Keratinocyte (primary cell): Measurements from ENCODE around the gene LYZL1. TPM values are rescaled to one million over a fixed set of nuclear protein-coding genes. Genes with fewer than 3 reads are reported as not detected.
"Not testable (repeated sequence)": the region's sequence is repeated elsewhere in the genome, so short reads cannot be mapped to it uniquely, and the experiment has no call there.

Experiments used
- DNase-seq: peaks from one replicate; pipeline ENCODE4 v3.0.0-alpha.2; 2011; ENCODE audit warnings: low read depth, missing footprints, low spot score
- FAIRE-seq: peaks from 2 replicates; lab custom pipeline; 2011; peaks lifted over from hg19 to GRCh38; lab: Jason Lieb, UNC
- H2AFZ ChIP-seq: 2 replicates; pipeline ENCODE4 v1.6.0; 2012; ENCODE audit warnings: low read length, control low read depth, inconsistent platforms; ENCODE audit not compliant: control insufficient read depth
- H3K27ac ChIP-seq: 2 replicates; pipeline ENCODE4 v1.5.1; 2011; ENCODE audit warnings: low read length; ENCODE audit not compliant: control insufficient read depth, insufficient read depth
- H3K27me3 ChIP-seq: 3 replicates; pipeline ENCODE4 v1.6.0; 2011; ENCODE audit warnings: low read length; ENCODE audit not compliant: control insufficient read depth, insufficient read depth; ENCODE audit errors: extremely low read depth
- H3K36me3 ChIP-seq, 2 experiments: 2 replicates in 1 of 2; 3 replicates in 1 of 2; pipeline ENCODE4 v1.5.1; 2011; ENCODE audit warnings: low read length in 2 of 2, mild to moderate bottlenecking in 1 of 2; ENCODE audit not compliant: control insufficient read depth in 2 of 2, insufficient read depth in 2 of 2; ENCODE audit errors: extremely low read depth in 1 of 2
- H3K4me1 ChIP-seq: 3 replicates; pipeline ENCODE4 v1.5.1; 2011; ENCODE audit warnings: low read length; ENCODE audit not compliant: control insufficient read depth, insufficient read depth; ENCODE audit errors: extremely low read depth
- H3K4me2 ChIP-seq: 3 replicates; pipeline ENCODE4 v1.6.0; 2011; ENCODE audit warnings: low read depth, low read length; ENCODE audit not compliant: control insufficient read depth, insufficient read depth; ENCODE audit errors: extremely low read depth
- H3K4me3 ChIP-seq, 3 experiments: fragments of 200-600 bp in 1 of 3; sonication (generic) in 1 of 3; 2 replicates in 2 of 3; 3 replicates in 1 of 3; pipeline ENCODE4 v1.5.1; 2011 to 2016; ENCODE audit warnings: low read length in 3 of 3, mild to moderate bottlenecking in 3 of 3, control low read depth in 2 of 3, inconsistent platforms in 1 of 3, low read depth in 1 of 3, mixed read lengths in 1 of 3, mixed run types in 1 of 3, moderate library complexity in 1 of 3; ENCODE audit not compliant: control insufficient read depth in 2 of 3, insufficient read depth in 2 of 3; ENCODE audit errors: extremely low read depth in 1 of 3
- H3K79me2 ChIP-seq: 2 replicates; pipeline ENCODE4 v1.6.0; 2012; ENCODE audit warnings: low read length; ENCODE audit not compliant: control insufficient read depth, insufficient read depth
- H3K9ac ChIP-seq: 3 replicates; pipeline ENCODE4 v1.6.0; 2011; ENCODE audit warnings: low read length; ENCODE audit not compliant: control insufficient read depth, insufficient read depth; ENCODE audit errors: extremely low read depth
- H3K9me1 ChIP-seq: 3 replicates; pipeline ENCODE4 v1.6.0; 2011; ENCODE audit warnings: low read length; ENCODE audit not compliant: control insufficient read depth, insufficient read depth; ENCODE audit errors: extremely low read depth
- H3K9me3 ChIP-seq: 2 replicates; pipeline ENCODE4 v1.5.1; 2012; ENCODE audit warnings: low read depth, low read length; ENCODE audit not compliant: control insufficient read depth
- H4K20me1 ChIP-seq: 3 replicates; pipeline ENCODE4 v1.6.0; 2011; ENCODE audit warnings: low read length; ENCODE audit not compliant: control insufficient read depth, insufficient read depth; ENCODE audit errors: extremely low read depth
- EZH2 ChIP-seq: IDR thresholded peaks from one replicate; pipeline ENCODE4 v1.6.1; 2012; ENCODE audit warnings: inconsistent platforms, mild to moderate bottlenecking, low read length, moderate library complexity
- dilution Hi-C: fragments of 300-500 bp; cut with MboI; formaldehyde crosslinking; loops from one replicate; pipeline ENCODE4 v1.7.0; 2020; ENCODE audit warnings: low sequenced_read_pairs; ENCODE audit not compliant: extremely low pct_ligation_motif_present
- polyA plus RNA-seq, 5 experiments: library from polyadenylated mRNA; depleted of rRNA in 3 of 5; stranded (reverse) in 3 of 5; stranded (forward) in 1 of 5; unstranded in 1 of 5; fragments of >200 nt; gene quantifications; 1 replicate in 1 of 5; 2 replicates in 3 of 5; 3 replicates in 1 of 5; pipeline versions ENCODE4 v1.2.1 to v1.2.3, GENCODE V29; 2011 to 2012; ENCODE audit warnings: missing spikeins in 2 of 5, low read depth in 1 of 5, low replicate concordance in 1 of 5
- TF ChIP-seq, protein P1 (sequence below), 3 experiments: IDR thresholded peaks in 1 of 3; conservative IDR thresholded peaks in 1 of 3; optimal IDR thresholded peaks in 1 of 3; 2 replicates in 2 of 3; 3 replicates in 1 of 3; pipeline versions ENCODE3 to v1.5.1; 2011; ENCODE audit warnings: low read length in 3 of 3, mild to moderate bottlenecking in 3 of 3, moderate library complexity in 2 of 3, control low read depth in 1 of 3, inconsistent platforms in 1 of 3; ENCODE audit not compliant: insufficient read depth in 2 of 3; ENCODE audit errors: extremely low read depth in 1 of 3

Gene LYZL1
- polyA plus RNA-seq, 1 donor (not counting 4 experiments of a cell fraction or from before 2014, with no cell fraction given) = not detected

DNA sequence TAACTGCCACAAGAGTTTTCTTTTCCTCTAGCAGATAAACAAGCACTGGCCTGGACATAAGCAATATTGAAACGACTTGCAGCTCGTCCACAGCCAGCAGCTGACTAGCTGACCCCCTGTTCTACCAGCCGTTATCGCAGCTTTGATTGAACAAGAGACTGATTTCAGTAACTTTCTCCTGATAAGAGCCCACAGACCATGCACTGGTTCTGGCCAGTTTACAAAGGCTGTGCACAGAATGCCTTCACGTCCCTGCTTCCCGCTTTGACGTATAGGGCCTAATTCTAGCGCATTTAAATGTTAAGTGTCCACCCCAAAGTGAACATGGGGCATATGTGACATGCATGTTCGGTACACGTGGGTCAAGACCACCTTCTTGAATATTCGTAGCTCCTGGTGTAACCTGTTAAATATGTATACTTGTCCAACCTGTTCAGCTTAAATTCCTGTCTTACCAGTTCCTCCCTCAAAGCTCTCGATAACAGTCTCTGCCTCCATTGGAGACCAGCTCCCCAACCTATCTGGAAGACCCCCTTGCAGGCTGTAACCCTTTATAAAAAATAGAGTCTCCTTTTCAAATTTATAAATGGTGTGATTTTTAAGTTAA lies 69.2 kb downstream of the LYZL1 start:
- Histone ChIP-seq H3K9ac (no peak overlapping the region), H3K27me3 (no peaks in the 10 kb centered on the region), H3K4me2 (no peak overlapping the region), H3K9me3 (no peaks in the 10 kb centered on the region), H3K4me1 (no peaks in the 10 kb centered on the region), H3K27ac (no peak overlapping the region), H3K4me3 (no peak overlapping the region), H3K36me3 (no peaks in the 10 kb centered on the region), H3K79me2 (no peaks in the 10 kb centered on the region), H3K9me1 (no peaks in the 10 kb centered on the region), H2AFZ (no peak overlapping the region), H4K20me1 (no peaks in the 10 kb centered on the region)
- FAIRE-seq (no peak), DNase-seq (no peak)
- no peak for TF ChIP-seq EZH2
- TF ChIP-seq, protein P1, sequence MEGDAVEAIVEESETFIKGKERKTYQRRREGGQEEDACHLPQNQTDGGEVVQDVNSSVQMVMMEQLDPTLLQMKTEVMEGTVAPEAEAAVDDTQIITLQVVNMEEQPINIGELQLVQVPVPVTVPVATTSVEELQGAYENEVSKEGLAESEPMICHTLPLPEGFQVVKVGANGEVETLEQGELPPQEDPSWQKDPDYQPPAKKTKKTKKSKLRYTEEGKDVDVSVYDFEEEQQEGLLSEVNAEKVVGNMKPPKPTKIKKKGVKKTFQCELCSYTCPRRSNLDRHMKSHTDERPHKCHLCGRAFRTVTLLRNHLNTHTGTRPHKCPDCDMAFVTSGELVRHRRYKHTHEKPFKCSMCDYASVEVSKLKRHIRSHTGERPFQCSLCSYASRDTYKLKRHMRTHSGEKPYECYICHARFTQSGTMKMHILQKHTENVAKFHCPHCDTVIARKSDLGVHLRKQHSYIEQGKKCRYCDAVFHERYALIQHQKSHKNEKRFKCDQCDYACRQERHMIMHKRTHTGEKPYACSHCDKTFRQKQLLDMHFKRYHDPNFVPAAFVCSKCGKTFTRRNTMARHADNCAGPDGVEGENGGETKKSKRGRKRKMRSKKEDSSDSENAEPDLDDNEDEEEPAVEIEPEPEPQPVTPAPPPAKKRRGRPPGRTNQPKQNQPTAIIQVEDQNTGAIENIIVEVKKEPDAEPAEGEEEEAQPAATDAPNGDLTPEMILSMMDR (optimal IDR thresholded peaks at IDR 0.05 in 1 of 3, IDR thresholded peaks at IDR 0.05 in 1 of 3, conservative IDR thresholded peaks at IDR 0.05 in 1 of 3; ENCODE audit: extremely low read depth in 1 of 3, insufficient read depth in 2 of 3, low read length in 3 of 3) = no peak
- dilution Hi-C loops = no loop called here

DNA sequence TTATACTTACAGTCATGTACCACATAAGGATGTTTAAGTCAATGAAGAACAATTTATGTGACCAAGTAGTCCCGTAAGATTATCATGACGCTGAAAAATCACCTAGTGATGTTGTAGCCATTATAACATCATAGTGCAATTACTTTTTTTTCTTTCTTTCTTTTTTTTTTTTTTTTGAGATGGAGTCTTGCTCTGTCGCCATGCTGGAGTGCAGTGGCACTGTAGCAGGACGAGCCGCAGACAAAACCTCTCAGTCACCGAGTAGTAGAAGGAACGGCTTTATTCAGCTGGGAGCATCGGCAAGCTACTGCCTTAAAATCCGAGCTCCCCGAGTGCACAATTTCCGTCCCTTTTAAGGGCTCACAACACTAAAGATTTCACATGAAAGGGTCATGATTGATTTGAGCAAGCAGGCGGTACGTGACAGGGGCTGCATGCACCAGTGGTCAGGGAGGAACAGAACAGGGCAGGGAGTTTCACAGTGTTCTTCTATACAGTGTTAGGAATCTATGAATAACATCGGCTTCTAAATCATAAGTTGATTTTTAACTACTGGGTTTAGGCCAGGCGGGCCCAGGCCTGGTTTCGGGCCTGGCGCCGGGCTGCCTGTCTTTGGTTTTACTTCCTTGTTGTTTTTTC lies 71.5 kb downstream of the LYZL1 start:
- H3K4me2 ChIP-seq, H3K27ac ChIP-seq, H3K4me3 ChIP-seq, dilution Hi-C loops, H3K9me1 ChIP-seq, H2AFZ ChIP-seq, H3K79me2 ChIP-seq, FAIRE-seq, DNase-seq, H3K9me3 ChIP-seq, H3K36me3 ChIP-seq, H4K20me1 ChIP-seq, H3K4me1 ChIP-seq, H3K9ac ChIP-seq, H3K27me3 ChIP-seq: not testable (repeated sequence)
